ENCODE data around the gene OGDH.

The OGDH gene

DNA sequence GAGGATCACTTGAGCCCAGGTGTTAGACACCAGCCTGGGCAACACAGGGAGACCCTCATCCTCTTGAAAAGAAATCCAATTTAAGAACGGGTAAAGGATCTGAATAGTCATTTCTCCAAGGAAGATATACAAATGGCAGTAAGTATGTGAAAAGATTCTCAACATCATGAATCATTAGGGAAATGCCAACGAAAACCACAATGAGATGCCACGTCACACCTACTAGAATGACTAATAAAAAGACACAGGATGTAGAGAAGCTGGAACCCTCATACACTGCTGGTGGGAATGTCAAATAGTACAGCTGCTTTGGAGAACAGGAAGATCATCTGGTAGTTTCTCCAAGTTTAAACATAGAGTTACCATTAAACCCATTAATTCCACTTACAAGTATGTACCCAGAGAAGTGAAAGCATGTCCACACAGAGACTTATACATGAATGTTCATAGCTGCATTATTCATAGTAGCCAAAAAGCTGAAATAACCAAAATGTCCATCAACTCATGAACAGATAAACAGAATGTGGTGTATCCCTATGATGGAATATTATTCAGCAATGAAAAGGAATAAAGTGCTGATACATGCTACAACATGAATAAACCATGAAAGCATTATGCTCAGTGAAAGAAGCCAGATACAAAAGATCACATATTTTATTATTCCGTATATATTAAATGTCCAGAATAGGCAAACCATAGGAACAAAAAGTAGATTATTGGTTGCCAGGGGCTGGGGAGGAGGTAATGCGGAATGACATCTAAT is 129.2 kb downstream of the OGDH start:
- peak; percentile 96 for DNase-seq (ENCODE audit: low read depth in 2 of 2)

- no peak for DNase-seq (ENCODE audit: low read depth in 2 of 2)
These were observed 130.5 kb downstream of the OGDH start for GRCh38 chr7:44736896-44737295.

DNA sequence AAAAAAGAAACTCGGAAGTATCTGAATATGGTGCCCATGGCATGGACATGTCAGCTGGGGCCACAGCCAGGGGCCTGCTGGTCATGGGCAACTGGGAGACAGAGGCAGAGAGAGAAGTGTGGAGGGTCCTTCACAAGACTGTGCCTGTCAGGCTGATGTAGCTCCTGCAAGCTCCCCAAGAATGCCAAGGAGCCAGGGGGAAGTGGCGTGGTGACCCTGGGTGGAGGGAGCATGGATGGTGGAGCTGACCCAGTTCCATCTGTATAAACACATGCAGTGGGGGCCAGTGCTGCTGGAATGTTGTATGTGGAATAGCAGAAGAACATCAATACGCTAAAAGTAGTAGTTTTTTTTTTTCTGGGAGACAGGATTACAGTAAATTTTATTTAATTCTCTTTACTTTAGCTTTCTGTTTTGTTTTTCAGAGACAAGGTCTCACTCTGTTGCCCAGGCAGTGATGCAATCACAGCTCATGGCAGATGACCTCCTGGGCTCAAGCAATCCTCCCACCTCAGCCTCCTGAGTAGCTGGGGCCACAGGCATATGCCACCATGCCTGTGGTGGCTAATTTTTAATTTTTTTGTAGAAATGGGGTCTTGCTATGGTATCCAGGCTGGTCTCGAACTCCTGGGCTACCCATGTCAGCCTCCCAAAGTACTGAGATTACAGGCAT is 131.8 kb downstream of the OGDH start:
- DNase-seq (ENCODE audit: low read depth in 2 of 2): no peak

GRCh38 chr7:44738876-44739665 is 132.6 kb downstream of the OGDH start:
- DNase-seq (ENCODE audit: low read depth in 2 of 2): no peak

GRCh38 chr7:44740055-44740454 is 133.6 kb downstream of the OGDH start:
- no peak for DNase-seq (ENCODE audit: low read depth in 2 of 2)

GRCh38 chr7:44743750-44744149 is 137.3 kb downstream of the OGDH start:
- no peak for DNase-seq (ENCODE audit: low read depth in 2 of 2)

GRCh38 chr7:44748045-44748947 is 141.9 kb downstream of the OGDH start, which contains the start of gene ZMIZ2:
TSS of gene ZMIZ2 (plus strand) at chr7:44748847. CDS start at chr7:44756250, 7,403 bp downstream.
- DNase-seq (ENCODE audit: low read depth in 2 of 2): peak; percentile 75 to 79

- DNase-seq (ENCODE audit: low read depth in 2 of 2): no peak
These were observed 142.7 kb downstream of the OGDH start for GRCh38 chr7:44748948-44749731.

DNA sequence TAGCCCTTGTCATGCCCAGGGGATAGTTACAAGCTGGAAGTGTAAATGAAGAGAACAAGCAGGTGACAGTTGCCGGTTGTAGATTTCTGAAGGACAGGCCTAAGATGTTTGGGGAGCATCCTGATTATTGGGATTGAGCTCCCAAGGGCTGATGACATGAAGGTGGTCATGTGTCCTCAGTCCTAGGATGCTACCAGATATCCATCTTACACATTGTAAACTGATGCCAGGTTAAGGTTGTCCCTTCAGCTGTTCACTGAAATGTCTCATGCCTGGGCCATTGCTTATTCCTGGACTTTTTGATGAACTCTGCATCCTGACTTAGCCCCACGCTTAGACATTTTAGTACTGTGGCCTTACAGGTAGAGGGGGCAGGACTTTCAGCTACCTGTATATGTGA is 143.6 kb downstream of the OGDH start:
- no peak for DNase-seq (ENCODE audit: low read depth in 2 of 2)

GRCh38 chr7:44750424-44750823 is 144.0 kb downstream of the OGDH start:
- no peak for DNase-seq (ENCODE audit: low read depth in 2 of 2)

DNA sequence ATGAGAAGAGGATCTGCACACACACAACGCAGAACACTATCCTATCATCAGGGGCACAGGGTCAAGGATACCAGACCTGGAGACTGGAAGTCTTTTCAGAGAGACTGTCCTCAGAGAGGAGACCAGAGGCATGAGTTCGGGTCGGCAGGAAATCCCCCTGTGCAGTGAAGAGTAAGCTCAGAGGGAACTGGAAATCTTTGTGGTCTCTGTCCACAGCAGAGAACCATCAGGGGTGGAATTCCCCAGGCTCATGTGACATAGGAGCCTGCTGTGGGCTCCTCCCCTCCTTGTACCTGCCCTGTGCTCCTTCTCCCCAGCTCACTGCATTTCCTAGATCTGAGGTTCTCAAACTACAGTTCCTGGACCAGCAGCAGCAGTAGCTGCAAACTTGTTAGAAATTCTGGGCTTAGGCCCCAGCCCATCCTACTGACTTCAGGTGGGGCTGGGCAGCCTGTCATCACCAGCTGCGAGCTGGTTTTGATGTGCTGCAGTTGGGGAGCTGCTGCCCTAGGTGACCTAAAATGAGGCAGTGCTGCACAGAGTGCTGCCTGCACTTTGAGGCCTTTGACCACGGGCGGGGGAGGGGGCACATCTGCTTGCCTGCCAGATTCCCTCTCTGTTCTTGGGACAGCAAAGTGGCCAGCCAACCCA is 144.6 kb downstream of the OGDH start:
- DNase-seq (ENCODE audit: low read depth in 2 of 2): no peak

GRCh38 chr7:44752822-44753221 is 146.4 kb downstream of the OGDH start:
- DNase-seq (ENCODE audit: low read depth in 2 of 2): no peak

GRCh38 chr7:44754802-44755697 is 148.6 kb downstream of the OGDH start:
- no peak for DNase-seq (ENCODE audit: low read depth in 2 of 2)

GRCh38 chr7:44755698-44756627 is 149.5 kb downstream of the OGDH start:
- no peak for DNase-seq (ENCODE audit: low read depth in 2 of 2)

DNA sequence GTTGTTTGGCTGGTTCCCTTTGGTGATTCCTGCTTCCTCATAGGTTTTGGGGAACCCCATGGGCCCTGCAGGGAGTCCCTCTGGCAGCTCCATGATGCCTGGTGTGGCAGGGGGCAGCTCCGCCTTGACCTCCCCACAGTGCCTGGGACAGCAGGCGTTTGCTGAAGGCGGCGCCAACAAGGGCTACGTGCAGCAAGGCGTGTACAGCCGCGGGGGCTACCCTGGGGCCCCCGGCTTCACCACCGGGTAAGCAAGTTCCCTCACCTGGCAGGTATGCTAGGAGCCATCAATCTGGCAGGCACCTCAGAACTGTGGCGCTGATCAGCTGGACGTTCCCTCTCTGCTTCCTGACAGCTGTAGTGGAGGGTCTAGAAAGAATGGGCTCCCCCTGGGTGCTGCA is 150.5 kb downstream of the OGDH start:
- no peak for DNase-seq (ENCODE audit: low read depth in 2 of 2)

- DNase-seq (ENCODE audit: low read depth in 2 of 2): no peak
These were observed 150.9 kb downstream of the OGDH start for GRCh38 chr7:44757311-44757710.

DNA sequence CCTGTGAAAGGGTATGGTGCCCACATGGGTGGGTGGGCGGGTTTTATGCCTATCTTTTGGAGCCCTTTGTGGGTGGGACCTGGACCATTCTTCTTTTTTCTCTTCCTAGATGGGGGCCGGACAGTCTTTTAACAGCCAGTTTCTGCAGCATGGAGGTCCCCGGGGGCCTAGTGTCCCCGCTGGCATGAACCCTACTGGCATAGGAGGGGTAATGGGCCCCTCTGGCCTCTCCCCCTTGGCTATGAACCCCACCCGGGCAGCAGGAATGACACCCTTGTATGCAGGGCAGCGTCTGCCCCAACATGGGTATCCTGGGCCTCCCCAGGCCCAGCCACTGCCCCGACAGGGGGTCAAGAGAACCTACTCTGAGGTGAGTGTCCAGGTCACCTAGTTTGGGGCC is 151.3 kb downstream of the OGDH start:
- no peak for DNase-seq (ENCODE audit: low read depth in 2 of 2)
